ENCODE data around the gene KLRC4.
"Not testable (repeated sequence)": the region's sequence is repeated elsewhere in the genome, so short reads cannot be mapped to it uniquely, and the experiment has no call there.

Gene KLRC4

DNA sequence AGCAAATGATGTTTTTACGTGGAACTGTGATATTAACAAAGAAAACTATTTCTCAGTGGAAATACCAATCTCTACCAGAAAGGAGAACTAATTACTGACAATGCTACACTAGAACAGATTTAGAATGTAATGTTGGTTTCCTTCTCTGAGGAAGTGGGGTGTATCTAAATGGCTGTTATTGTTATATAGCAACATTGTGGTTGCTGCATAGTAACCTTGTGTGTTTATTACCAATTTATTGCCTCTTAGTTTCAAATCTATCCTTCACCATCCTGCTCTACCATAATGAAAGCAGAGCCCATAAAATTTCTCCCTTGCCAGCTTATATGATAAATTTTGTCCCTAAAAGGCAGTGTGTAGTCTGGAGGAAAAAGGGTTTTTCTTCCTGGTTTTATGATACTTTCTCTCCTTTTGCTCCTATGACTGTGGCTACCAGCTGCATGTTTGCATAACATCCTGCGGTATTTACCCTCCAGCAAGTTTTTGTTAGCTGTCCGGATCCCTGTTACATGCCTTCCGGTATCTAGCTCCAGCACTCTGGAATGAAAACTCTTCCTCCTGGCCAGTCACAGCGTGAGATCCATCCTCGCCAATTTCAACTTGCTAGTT, 14.1 kb downstream of the KLRC4 start:
- no peaks in the 10 kb centered on the region for H3K79me2 ChIP-seq (ENCODE audit: insufficient read depth, low read length)
- no peak for TF ChIP-seq EZH2 (IDR thresholded peaks at IDR 0.05; ENCODE audit: borderline replicate concordance, low read depth, low read length, severe bottlenecking)
- TF ChIP-seq, protein P1, sequence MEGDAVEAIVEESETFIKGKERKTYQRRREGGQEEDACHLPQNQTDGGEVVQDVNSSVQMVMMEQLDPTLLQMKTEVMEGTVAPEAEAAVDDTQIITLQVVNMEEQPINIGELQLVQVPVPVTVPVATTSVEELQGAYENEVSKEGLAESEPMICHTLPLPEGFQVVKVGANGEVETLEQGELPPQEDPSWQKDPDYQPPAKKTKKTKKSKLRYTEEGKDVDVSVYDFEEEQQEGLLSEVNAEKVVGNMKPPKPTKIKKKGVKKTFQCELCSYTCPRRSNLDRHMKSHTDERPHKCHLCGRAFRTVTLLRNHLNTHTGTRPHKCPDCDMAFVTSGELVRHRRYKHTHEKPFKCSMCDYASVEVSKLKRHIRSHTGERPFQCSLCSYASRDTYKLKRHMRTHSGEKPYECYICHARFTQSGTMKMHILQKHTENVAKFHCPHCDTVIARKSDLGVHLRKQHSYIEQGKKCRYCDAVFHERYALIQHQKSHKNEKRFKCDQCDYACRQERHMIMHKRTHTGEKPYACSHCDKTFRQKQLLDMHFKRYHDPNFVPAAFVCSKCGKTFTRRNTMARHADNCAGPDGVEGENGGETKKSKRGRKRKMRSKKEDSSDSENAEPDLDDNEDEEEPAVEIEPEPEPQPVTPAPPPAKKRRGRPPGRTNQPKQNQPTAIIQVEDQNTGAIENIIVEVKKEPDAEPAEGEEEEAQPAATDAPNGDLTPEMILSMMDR (IDR thresholded peaks at IDR 0.05; ENCODE audit: borderline replicate concordance, extremely low read depth, low read length, poor library complexity, severe bottlenecking) = no peak
- H3K9ac ChIP-seq (ENCODE audit: low read depth, low read length) = no peak overlapping the region
- DNase-seq (no peak), ATAC-seq (ENCODE audit: insufficient read depth, low read depth) (no peak)
- peaks cover 5% of the 10 kb centered on the region for H3K27me3 ChIP-seq (ENCODE audit: insufficient read depth, low read length, poor library complexity)
- H4K20me1 ChIP-seq (ENCODE audit: insufficient read depth, low read length) = no peaks in the 10 kb centered on the region
- no peak overlapping the region for H3K4me2 ChIP-seq (ENCODE audit: insufficient read depth, low read length)
- no peak overlapping the region for H2AFZ ChIP-seq (ENCODE audit: low read depth, low read length)
- no peaks in the 10 kb centered on the region for H3K4me1 ChIP-seq (ENCODE audit: insufficient read depth, low read length)
- H3K36me3 ChIP-seq (ENCODE audit: insufficient read depth, low read length) = no peaks in the 10 kb centered on the region
- H3K27ac ChIP-seq (ENCODE audit: low read length) = no peak overlapping the region
- no peaks in the 10 kb centered on the region for H3K9me3 ChIP-seq (ENCODE audit: insufficient read depth, low read length, severe bottlenecking)
- H3K4me3 ChIP-seq (ENCODE audit: low read depth in 1 of 2, low read length in 2 of 2) = no peak overlapping the region

DNA sequence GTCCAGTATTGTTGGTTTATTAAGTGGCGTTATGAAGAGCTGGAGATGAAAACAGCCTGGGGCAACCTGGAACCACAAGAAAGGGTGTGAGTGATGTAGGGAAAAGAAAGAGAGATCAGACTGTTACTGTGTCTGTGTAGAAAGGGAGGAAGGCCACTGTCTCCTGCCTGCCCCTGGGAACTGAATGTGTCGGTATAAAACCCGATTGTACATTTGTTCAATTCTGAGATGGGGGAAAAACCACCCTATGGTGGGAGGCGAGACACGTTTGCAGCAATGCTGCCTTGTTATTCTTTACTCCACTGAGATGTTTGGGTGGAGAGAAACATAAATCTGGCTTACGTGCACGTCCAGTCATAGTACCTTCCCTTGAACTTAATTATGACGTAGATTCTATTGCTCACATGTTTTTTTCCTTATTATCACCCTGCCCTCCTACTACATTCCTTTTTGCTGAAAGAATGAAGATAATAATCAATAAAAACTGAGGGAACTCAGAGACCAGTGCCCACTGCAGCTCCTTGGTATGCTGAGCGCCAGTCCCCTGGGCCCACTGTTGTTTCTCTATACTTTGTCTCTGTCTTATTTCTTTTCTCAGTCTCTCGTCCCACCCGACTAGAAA, 14.9 kb downstream of the KLRC4 start:
- not testable (repeated sequence) for H3K9me3 ChIP-seq (ENCODE audit: insufficient read depth, low read length, severe bottlenecking); H3K79me2 ChIP-seq (ENCODE audit: insufficient read depth, low read length); H3K36me3 ChIP-seq (ENCODE audit: insufficient read depth, low read length); DNase-seq; H3K4me3 ChIP-seq (ENCODE audit: low read depth in 1 of 2, low read length in 2 of 2); H3K27me3 ChIP-seq (ENCODE audit: insufficient read depth, low read length, poor library complexity); H2AFZ ChIP-seq (ENCODE audit: low read depth, low read length); H3K4me1 ChIP-seq (ENCODE audit: insufficient read depth, low read length); H3K27ac ChIP-seq (ENCODE audit: low read length); H4K20me1 ChIP-seq (ENCODE audit: insufficient read depth, low read length); H3K4me2 ChIP-seq (ENCODE audit: insufficient read depth, low read length); H3K9ac ChIP-seq (ENCODE audit: low read depth, low read length)
- ATAC-seq (ENCODE audit: insufficient read depth, low read depth) = peak; percentile 58; the same call in 2 of the 3 replicates

DNA sequence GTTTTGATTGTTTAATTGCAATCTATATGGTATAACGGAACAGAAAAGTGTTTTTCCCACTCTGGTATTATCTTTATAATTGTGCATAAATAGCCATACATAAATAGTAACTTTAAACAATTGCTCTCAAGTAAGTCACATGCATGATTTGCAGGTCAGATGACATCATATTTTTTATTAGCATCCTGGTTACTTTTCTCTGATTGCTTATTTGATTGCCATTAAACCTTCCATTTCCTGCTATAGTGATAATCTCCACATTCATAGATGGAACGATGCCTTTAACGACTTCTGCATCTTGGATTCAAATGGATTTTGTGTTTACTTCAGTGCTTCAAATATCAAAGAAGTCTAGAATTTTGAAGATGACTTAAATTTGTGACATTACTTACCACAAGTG, 16.3 kb downstream of the KLRC4 start:
- H3K4me1 ChIP-seq (ENCODE audit: insufficient read depth, low read length) = no peaks in the 10 kb centered on the region; the same call in 1 of the 2 replicates
- ATAC-seq (ENCODE audit: insufficient read depth, low read depth) = no peak
- no peaks in the 10 kb centered on the region for H3K79me2 ChIP-seq (ENCODE audit: insufficient read depth, low read length)
- H3K4me3 ChIP-seq (ENCODE audit: low read depth in 1 of 2, low read length in 2 of 2) = no peak overlapping the region
- H3K9ac ChIP-seq (ENCODE audit: low read depth, low read length) = no peak overlapping the region
- no peak overlapping the region for H3K4me2 ChIP-seq (ENCODE audit: insufficient read depth, low read length)
- no peaks in the 10 kb centered on the region for H4K20me1 ChIP-seq (ENCODE audit: insufficient read depth, low read length)
- no peak for DNase-seq
- H3K9me3 ChIP-seq (ENCODE audit: insufficient read depth, low read length, severe bottlenecking) = no peaks in the 10 kb centered on the region
- H3K27ac ChIP-seq (ENCODE audit: low read length) = no peak overlapping the region
- TF ChIP-seq, protein P1 (IDR thresholded peaks at IDR 0.05; ENCODE audit: borderline replicate concordance, extremely low read depth, low read length, poor library complexity, severe bottlenecking) = no peak
- TF ChIP-seq EZH2 (IDR thresholded peaks at IDR 0.05; ENCODE audit: borderline replicate concordance, low read depth, low read length, severe bottlenecking) = no peak
- H2AFZ ChIP-seq (ENCODE audit: low read depth, low read length) = no peak overlapping the region
- no peaks in the 10 kb centered on the region for H3K27me3 ChIP-seq (ENCODE audit: insufficient read depth, low read length, poor library complexity)
- H3K36me3 ChIP-seq (ENCODE audit: insufficient read depth, low read length) = no peaks in the 10 kb centered on the region

- no peaks in the 10 kb centered on the region for H3K27me3 ChIP-seq (ENCODE audit: insufficient read depth, low read length, poor library complexity)
- ATAC-seq (ENCODE audit: insufficient read depth, low read depth) = no peak
- no peaks in the 10 kb centered on the region for H3K79me2 ChIP-seq (ENCODE audit: insufficient read depth, low read length)
- no peak overlapping the region for H3K27ac ChIP-seq (ENCODE audit: low read length)
- H3K9me3 ChIP-seq (ENCODE audit: insufficient read depth, low read length, severe bottlenecking) = no peaks in the 10 kb centered on the region
- no peaks in the 10 kb centered on the region; the same call in 1 of the 2 replicates for H3K4me1 ChIP-seq (ENCODE audit: insufficient read depth, low read length)
- no peak overlapping the region for H3K4me3 ChIP-seq (ENCODE audit: low read depth in 1 of 2, low read length in 2 of 2)
- no peak overlapping the region for H3K4me2 ChIP-seq (ENCODE audit: insufficient read depth, low read length)
- no peak overlapping the region for H3K9ac ChIP-seq (ENCODE audit: low read depth, low read length)
- no peak for DNase-seq
- H4K20me1 ChIP-seq (ENCODE audit: insufficient read depth, low read length) = no peaks in the 10 kb centered on the region
- no peak for TF ChIP-seq EZH2 (IDR thresholded peaks at IDR 0.05; ENCODE audit: borderline replicate concordance, low read depth, low read length, severe bottlenecking)
- TF ChIP-seq, protein P1 (IDR thresholded peaks at IDR 0.05; ENCODE audit: borderline replicate concordance, extremely low read depth, low read length, poor library complexity, severe bottlenecking) = no peak
- H2AFZ ChIP-seq (ENCODE audit: low read depth, low read length) = no peak overlapping the region
- no peaks in the 10 kb centered on the region for H3K36me3 ChIP-seq (ENCODE audit: insufficient read depth, low read length)
These were observed 17.1 kb downstream of the KLRC4 start for GRCh38 chr12:10392394-10392930.

DNA sequence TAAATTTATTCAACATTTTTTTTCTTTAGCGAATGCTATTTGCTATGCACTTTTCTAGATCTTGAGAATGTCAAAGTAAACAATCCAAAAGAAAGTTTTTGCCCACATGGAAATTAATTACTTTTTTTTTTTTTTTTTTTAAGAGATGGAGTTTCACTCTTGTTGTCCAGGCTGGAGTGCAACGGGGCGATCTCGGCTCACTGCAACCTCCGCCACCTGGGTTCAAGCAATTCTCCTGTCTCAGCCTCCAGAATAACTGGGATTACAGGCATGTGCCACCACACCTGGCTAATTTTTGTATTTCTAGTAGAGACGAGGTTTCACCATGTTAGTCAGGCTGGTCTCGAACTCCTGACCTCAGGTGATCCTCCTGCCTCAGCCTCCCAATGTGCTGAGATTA, 18.6 kb downstream of the KLRC4 start:
- H3K4me1 ChIP-seq (ENCODE audit: insufficient read depth, low read length); H2AFZ ChIP-seq (ENCODE audit: low read depth, low read length); H3K9ac ChIP-seq (ENCODE audit: low read depth, low read length); H3K36me3 ChIP-seq (ENCODE audit: insufficient read depth, low read length); H3K27me3 ChIP-seq (ENCODE audit: insufficient read depth, low read length, poor library complexity); H3K79me2 ChIP-seq (ENCODE audit: insufficient read depth, low read length); H3K4me2 ChIP-seq (ENCODE audit: insufficient read depth, low read length); ATAC-seq (ENCODE audit: insufficient read depth, low read depth); H3K27ac ChIP-seq (ENCODE audit: low read length); H3K9me3 ChIP-seq (ENCODE audit: insufficient read depth, low read length, severe bottlenecking); H3K4me3 ChIP-seq (ENCODE audit: low read depth in 1 of 2, low read length in 2 of 2); DNase-seq; H4K20me1 ChIP-seq (ENCODE audit: insufficient read depth, low read length): not testable (repeated sequence)

All from DND-41 (cell line).